Ammon's horn (tissue), 1 donor: ENCODE data around the gene THADA.

Source experiments
- DNase-seq: peaks from one replicate; pipeline ENCODE4 v3.0.0-alpha.2; 2016; ENCODE audit warnings: low spot score

Gene THADA

GRCh38 chr2:43509886-43510285, 86.0 kb downstream of the THADA start:
- DNase-seq, result no peak

GRCh38 chr2:43508209-43508608, 87.6 kb downstream of the THADA start:
- DNase-seq, result no peak

- no peak for DNase-seq
These were observed 88.7 kb downstream of the THADA start for GRCh38 chr2:43507137-43507536.

GRCh38 chr2:43495727-43496126, 100.1 kb downstream of the THADA start:
- no peak for DNase-seq

- no peak for DNase-seq
These were observed 101.9 kb downstream of the THADA start for GRCh38 chr2:43493954-43494353.

- DNase-seq, result no peak
These were observed 104.7 kb downstream of the THADA start for GRCh38 chr2:43491065-43491639.

GRCh38 chr2:43490252-43490786, 105.5 kb downstream of the THADA start:
- no peak for DNase-seq

GRCh38 chr2:43488737-43489136, 107.1 kb downstream of the THADA start:
- DNase-seq, result no peak

GRCh38 chr2:43486603-43487002, 109.2 kb downstream of the THADA start:
- peak; percentile 49 for DNase-seq

- peak; percentile 81 for DNase-seq
These were observed 111.4 kb downstream of the THADA start for GRCh38 chr2:43484323-43484930.

- DNase-seq, result no peak
These were observed 112.9 kb downstream of the THADA start for GRCh38 chr2:43482961-43483360.

GRCh38 chr2:43481927-43482542, 113.8 kb downstream of the THADA start:
- DNase-seq, result no peak

GRCh38 chr2:43480874-43481273, 115.0 kb downstream of the THADA start:
- DNase-seq, result no peak

- DNase-seq, result no peak
These were observed 117.3 kb downstream of the THADA start for GRCh38 chr2:43478412-43479086.

GRCh38 chr2:43475922-43476321, 119.9 kb downstream of the THADA start:
- DNase-seq, result no peak

- no peak for DNase-seq
These were observed 120.5 kb downstream of the THADA start for GRCh38 chr2:43475137-43475846.

- no peak for DNase-seq
These were observed 121.6 kb downstream of the THADA start for GRCh38 chr2:43474273-43474672.

GRCh38 chr2:43473767-43474166, 122.1 kb downstream of the THADA start:
- DNase-seq, result no peak

- DNase-seq, result no peak
These were observed 123.2 kb downstream of the THADA start for GRCh38 chr2:43472527-43473194.

- DNase-seq, result no peak
These were observed 126.1 kb downstream of the THADA start for GRCh38 chr2:43469713-43470112.

- no peak for DNase-seq
These were observed 126.7 kb downstream of the THADA start for GRCh38 chr2:43469094-43469493.

- no peak for DNase-seq
These were observed 127.9 kb downstream of the THADA start for GRCh38 chr2:43467891-43468290.
